Stimulated activated CD4-positive, alpha-beta T cell treated with anti-CD3 and anti-CD28 coated beads, Interleukin-12 subunit alpha, Interleukin-12 subunit beta, amount 100 ng/mL, for 24 hours (primary cell): ENCODE data around the gene PCIF1.
"Not testable (repeated sequence)": the region's sequence is repeated elsewhere in the genome, so short reads cannot be mapped to it uniquely, and the experiment has no call there.

ENCODE experiments used
- DNase-seq, 2 experiments: peaks; one replicate each; pipeline ENCODE4 v3.0.0-alpha.2; 2020; ENCODE audit warnings: low read depth in 2 of 2

Gene PCIF1

GRCh38 chr20:45924391-45925261 lies 9.9 kb upstream of the PCIF1 start:
- DNase-seq: no peak

GRCh38 chr20:45925821-45926506 lies 8.5 kb upstream of the PCIF1 start:
- no peak for DNase-seq

- DNase-seq: no peak
Measured at GRCh38 chr20:45926731-45927070, 7.8 kb upstream of the PCIF1 start.

DNA sequence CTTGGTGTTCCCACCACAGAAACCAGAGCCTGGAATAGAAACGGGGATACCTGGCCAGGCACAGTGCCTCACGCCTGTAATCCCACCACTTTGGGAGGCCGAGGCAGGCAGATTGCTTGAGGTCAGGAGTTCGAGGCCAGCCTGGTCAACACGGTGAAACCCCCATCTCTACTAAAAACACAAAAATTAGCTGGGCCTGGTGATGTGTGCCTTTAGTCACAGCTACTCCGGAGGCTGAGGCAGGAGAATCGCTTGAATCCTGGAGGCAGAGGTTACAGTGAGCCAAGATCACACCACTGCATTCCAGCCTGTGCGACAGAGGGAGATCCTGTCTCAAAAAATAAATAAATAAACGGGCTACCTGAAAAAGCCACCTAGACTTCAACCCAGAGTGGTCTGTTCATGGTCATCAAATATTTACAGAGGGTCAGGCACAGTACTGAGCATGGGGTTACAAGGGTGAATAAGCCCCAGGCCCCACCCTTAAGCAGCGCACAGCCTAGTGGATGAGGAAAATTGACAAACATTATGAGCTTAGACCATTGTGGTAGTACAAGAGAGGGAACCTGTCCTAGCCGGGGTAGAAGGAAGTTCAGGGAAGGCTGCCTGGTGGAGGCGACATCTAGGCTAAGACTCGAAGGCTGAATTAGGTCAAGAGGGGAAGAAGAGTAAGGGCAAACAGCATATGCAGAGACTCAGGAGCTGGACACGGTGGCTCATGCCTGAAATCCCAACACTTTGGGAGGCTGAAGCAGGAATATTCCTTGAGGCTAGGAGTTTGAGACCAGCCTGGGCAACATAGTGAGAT lies 7.2 kb upstream of the PCIF1 start:
- DNase-seq: no peak

DNA sequence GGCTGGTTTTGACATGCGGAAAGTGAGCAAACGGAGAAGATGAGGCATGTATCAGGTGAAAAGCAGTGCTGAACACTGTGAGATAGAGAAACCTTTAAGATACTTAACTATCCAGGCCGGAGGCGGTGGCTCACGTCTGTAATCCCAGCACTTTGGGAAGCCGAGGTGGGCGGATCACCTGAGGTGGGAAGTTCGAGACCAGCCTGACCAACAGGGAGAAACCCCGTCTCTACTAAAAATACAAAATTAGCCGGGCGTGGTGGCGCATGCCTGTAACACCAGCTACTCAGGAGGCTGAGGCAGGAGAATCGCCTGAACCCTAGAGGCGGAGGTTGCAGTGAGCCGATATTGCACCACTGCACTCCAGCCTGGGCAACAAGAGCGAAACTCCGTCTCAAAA lies 2.8 kb upstream of the PCIF1 start:
- DNase-seq: not testable (repeated sequence)

DNA sequence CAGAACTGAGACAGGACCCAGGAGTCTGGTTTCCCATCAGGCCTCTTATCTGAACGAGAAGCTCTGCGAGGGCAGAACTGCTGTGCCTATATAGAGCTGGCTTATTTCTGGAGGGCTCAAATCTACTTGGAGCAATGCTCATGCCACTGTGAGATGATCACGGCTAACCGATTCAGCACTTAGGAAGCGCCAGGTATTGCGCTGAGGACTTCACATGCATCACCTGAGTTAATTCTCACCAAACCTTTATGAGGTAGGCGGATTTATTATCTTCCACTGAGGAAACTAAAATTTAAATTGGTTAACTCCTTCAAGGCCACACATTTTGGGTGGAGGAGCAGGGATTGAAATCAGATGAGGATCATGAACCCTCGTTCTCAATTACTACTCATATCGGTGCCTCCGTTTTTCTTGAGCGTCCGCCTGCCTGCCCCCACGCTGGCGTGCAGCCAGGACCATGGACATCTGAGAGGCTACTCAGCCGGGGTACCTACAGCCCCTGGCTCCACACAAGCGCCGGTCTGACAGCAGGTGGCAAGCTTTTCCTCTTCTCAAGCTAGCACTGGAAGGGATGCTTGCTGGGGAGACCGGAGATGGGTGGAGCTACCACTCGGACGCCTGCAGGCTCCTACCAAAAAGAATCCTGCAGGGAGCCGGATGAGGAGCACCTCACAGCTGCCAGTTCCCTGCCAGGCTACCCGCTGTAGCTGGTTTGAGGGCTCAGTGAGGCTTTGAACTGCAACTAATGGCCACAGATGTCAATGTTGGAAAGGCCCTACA lies 1.0 kb upstream of the PCIF1 start:
- DNase-seq: peak in 1 of 2 experiments; percentile 59

DNA sequence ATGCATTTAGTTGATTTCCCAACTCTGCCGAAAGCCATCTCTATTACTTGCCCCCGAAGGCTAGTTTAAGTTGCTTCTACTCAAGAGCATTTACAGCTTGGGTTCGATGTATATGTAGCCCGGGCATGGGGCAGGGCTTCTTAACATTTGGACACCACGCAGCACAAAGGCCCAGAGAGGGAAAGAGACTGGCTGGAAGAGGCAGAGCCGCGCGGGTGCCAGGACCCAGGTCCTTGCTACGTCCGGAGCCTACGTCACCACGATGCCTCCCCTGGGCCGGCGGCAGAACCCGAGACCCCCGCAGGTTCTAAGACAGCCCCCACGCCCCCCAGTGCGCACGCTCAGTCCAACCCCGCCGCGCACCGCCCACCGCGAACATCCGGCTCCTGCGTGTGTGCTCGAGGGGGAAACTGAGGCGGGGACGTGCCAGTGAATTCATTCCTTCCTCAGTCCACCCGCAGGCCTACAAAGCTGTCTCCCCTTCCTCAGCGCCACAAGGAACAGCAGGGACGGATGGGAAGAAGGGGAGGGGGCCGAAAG lies 367 bp upstream of the PCIF1 start:
- peak in 1 of 2 experiments; percentile 30 for DNase-seq

DNA sequence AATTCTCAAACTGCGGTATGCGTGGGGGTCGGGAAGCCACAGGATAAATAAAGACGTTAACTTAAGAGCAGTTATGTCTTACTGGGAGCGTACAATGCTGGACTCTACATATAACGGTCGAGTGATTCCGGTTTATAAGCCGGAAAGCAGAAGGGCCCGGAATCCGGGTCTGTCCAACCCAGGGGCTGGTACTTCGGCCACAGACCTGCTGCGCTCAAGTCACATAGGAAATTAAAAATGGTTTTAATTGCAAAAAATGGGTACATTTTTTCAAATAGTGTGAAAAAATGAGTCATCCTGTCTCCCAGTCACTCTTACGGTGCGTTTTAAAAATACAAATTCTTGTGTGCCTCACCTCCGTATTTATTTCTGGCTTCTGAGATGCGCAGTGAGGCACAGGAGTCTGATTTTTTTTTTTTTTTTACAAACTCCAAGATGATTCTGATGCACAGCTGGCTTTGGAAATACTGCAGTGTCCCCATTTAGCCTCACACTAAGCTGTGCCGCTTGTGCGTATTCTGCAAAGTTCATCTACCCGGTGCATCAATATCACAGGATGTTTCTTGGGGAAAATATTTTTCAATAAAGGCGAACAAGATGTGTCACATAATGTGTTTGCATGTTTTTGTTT lies 1.0 kb downstream of the PCIF1 start:
- DNase-seq: no peak

GRCh38 chr20:45937765-45938164 lies 3.3 kb downstream of the PCIF1 start:
- DNase-seq: no peak

- no peak for DNase-seq
Measured at GRCh38 chr20:45938727-45939438, 4.4 kb downstream of the PCIF1 start.

DNA sequence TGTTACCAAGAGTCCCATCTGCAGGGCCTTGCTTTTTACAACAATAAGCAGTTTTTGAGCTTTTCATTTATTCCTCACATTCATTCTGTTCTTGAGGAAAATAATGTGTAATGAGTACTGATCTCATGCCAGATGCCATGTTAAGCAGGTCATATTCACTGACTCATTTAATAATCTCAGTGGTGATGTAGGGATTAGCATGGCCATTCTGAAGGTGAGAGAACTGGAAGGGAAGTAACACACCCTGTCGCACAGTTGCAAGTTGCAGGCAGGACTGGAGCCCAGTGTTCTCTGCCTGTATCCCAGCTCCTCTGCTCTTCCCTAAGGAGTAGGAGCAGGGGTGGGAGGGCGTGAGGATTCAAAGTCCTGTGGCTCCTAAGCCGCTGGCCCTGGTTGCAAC lies 5.6 kb downstream of the PCIF1 start:
- DNase-seq: no peak

DNA sequence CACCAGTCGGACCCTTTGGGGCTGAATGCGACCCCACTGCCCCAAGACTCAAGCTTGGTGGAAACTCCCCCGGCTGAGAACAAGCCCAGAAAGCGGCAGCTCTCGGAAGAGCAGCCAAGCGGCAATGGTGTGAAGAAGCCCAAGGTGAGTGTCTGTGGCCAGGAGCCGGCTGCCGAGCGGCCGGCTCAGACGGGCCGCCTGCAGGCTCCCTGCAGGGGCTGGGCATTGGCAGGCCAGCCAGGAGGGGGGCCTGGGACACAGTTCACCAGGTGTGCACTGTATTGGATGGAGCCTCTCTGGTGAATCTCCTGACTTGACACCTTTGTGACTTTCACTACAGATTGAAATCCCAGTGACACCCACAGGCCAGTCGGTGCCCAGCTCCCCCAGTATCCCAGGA lies 6.0 kb downstream of the PCIF1 start:
- DNase-seq: no peak

- no peak for DNase-seq
Measured at GRCh38 chr20:45943613-45944012, 9.1 kb downstream of the PCIF1 start.

GRCh38 chr20:45944151-45944964 lies 9.9 kb downstream of the PCIF1 start:
- no peak for DNase-seq

- DNase-seq: no peak
Measured at GRCh38 chr20:45944965-45945677, 10.6 kb downstream of the PCIF1 start.

DNA sequence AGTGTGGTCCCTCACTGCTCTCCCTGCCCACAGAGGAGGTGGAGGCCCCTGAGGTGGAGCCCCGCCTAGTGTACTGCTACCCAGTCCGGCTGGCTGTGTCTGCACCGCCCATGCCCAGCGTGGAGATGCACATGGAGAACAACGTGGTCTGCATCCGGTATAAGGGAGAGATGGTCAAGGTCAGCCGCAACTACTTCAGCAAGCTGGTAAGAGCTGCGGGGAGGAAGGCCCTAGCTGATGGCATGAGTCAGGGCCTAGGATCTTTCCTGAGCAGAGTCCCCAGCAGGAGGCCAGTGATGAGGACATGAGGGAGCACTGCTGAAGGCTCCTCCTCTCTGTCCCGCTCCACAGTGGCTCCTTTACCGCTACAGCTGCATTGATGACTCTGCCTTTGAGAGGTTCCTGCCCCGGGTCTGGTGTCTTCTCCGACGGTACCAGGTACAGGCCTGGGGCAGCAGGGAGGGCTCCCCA lies 11.2 kb downstream of the PCIF1 start:
- no peak for DNase-seq

GRCh38 chr20:45946149-45946970 lies 11.9 kb downstream of the PCIF1 start:
- DNase-seq: no peak
